Activated CD4-positive, alpha-beta memory T cell treated with anti-CD3 and anti-CD28 coated beads, Interleukin-2, amount 10 ng/mL, durations not matched to agents 7 days and 5 days (primary cell): ENCODE measurements around the gene KCNJ12. TPM values are rescaled to one million over a fixed set of nuclear protein-coding genes. Genes with fewer than 3 reads are reported as not detected.
"Not testable (repeated sequence)": the region's sequence is repeated elsewhere in the genome, so short reads cannot be mapped to it uniquely, and the experiment has no call there.

Experiments
- CTCF ChIA-PET: fragments of 350-600 bp; sonication (Branson Sonifier 250); formaldehyde crosslinking; loops from one replicate; lab custom pipeline; 2021; ENCODE audit warnings: antibody characterized with exemption, inconsistent platforms; lab: Charles Lee
- POLR2A ChIA-PET: fragments of 350-600 bp; sonication (Branson Sonifier 250); formaldehyde crosslinking; loops from one replicate; lab custom pipeline; 2021; ENCODE audit warnings: antibody characterized with exemption; lab: Charles Lee
- DNase-seq: peaks from one replicate; pipeline ENCODE4 v3.0.0-alpha.2; 2020
- H3K27ac Mint-ChIP-seq: one replicate; pipeline ENCODE4 v1.8.0; 2021; ENCODE audit warnings: mild to moderate bottlenecking, mixed read lengths
- H3K27me3 Mint-ChIP-seq: one replicate; pipeline ENCODE4 v1.8.0; 2021; ENCODE audit warnings: mixed read lengths
- H3K36me3 Mint-ChIP-seq: one replicate; pipeline ENCODE4 v1.8.0; 2021; ENCODE audit warnings: low read depth, mixed read lengths
- H3K4me1 Mint-ChIP-seq: one replicate; pipeline ENCODE4 v1.8.0; 2021; ENCODE audit warnings: mixed read lengths
- H3K4me3 Mint-ChIP-seq: one replicate; pipeline ENCODE4 v1.8.0; 2021; ENCODE audit warnings: mild to moderate bottlenecking, mixed read lengths
- H3K9me3 Mint-ChIP-seq: one replicate; pipeline ENCODE4 v1.8.0; 2021; ENCODE audit warnings: mixed read lengths
- total RNA-seq, 2 experiments: library from RNA; stranded (reverse); gene quantifications; one replicate each; pipeline ENCODE4 v1.2.3, GENCODE V29; 2021

Gene KCNJ12
- total RNA-seq, 2 experiments from 2014 or later, result not detected

DNA sequence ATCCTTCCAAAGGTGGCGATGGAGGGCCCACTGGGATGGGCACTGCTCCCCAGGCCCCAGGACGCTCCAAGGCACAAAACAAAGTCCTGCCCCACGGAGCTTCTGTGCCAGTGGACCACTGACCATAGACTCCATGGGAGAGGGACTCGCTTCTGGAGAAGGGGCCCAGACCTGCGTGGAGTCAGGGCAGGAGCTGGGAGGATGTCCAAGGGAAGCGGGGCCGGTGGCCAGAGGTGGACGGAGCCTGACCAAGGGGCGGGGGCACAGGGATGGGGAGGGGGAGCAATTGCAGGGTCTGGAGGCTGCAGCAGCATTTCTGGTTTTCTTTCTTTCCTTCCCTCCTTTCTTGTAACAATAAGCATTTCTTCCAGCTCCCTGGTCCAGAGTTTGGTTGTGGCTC is 14.1 kb downstream of the KCNJ12 start:
- no peak for DNase-seq
- Mint-ChIP-seq H3K27ac (no peak overlapping the region), H3K36me3 (no peaks in the 10 kb centered on the region), H3K4me1 (no peaks in the 10 kb centered on the region), H3K9me3 (no peaks in the 10 kb centered on the region), H3K4me3 (no peak overlapping the region), H3K27me3 (no peaks in the 10 kb centered on the region)
- ChIA-PET CTCF (no interaction called here), POLR2A (no interaction called here)

DNA sequence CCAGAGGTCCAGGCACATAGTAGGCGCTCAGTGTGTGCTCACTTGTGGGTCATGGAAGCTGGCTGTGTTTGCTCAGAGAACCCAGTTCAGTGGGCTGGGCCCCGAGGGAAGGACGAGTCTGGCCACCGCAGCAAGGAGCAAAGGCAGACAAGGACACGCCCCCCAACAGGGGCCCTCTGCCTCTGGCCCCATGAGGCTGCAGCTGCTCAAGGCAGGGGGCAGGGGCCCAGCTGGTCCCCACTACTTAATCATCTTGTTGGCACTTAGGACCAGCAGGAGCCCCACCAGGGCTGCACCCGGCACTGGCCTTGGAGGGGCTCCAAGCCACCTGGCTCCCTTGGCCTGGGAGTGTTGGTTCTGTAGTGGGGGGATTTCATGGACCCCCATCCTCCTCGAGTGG is 16.1 kb downstream of the KCNJ12 start:
- DNase-seq, result no peak
- no peaks in the 10 kb centered on the region for H3K4me1 Mint-ChIP-seq
- no peak overlapping the region for H3K27ac Mint-ChIP-seq
- no peaks in the 10 kb centered on the region for H3K36me3 Mint-ChIP-seq
- H3K4me3 Mint-ChIP-seq, result no peak overlapping the region
- POLR2A ChIA-PET, result interaction anchor here (0.6 kb wide), 1 partner anchor 36 kb away, joined by 3 read pairs; no protein-coding TSS in a partner anchor
- no peaks in the 10 kb centered on the region for H3K27me3 Mint-ChIP-seq
- H3K9me3 Mint-ChIP-seq, result no peaks in the 10 kb centered on the region
- CTCF ChIA-PET, result no interaction called here

DNA sequence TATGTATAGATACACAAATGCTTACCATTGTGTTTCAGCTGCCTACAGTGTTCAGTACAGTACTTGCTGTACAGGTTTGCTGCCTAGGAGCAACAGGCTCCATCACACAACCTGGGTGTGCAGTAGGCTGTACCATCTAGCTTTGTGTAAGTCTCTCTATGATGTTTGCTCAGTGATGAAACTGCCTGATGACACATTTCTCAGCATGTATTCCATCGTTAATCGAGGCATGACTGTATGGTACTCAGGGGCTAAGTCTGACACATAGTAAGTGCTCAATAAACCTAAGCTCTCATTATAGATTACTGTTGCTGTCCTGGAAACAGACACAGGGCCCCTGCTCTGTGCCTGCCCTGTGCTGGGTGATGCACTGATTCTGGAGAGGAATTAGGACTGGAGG is 18.1 kb downstream of the KCNJ12 start:
- Mint-ChIP-seq H3K4me1 (no peaks in the 10 kb centered on the region), H3K4me3 (no peak overlapping the region), H3K27ac (no peak overlapping the region), H3K9me3 (no peaks in the 10 kb centered on the region), H3K36me3 (no peaks in the 10 kb centered on the region), H3K27me3 (no peaks in the 10 kb centered on the region)
- ChIA-PET CTCF (no interaction called here), POLR2A (no interaction called here)
- no peak for DNase-seq

DNA sequence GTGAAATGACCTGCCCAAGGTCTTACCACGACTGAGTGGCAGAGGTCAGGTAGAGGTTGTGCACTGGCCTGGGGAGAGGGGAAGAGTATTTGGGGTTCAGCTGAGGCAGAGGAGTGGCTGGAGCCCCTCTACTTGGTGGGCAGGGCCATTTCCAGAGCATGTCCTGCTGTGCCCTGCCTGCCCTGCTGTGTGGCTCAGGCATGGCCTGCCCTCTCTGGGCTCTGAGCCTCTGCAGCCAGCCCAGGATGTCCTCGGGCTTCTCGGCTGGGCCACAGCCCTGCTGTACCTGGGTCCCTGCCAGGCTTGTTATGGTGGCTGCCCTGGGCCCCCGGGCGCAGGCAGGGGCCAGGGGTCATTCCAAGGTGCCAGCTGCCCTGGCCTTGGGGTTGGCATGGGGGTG is 19.6 kb downstream of the KCNJ12 start:
- no peaks in the 10 kb centered on the region for H3K27me3 Mint-ChIP-seq
- DNase-seq, result no peak
- H3K4me3 Mint-ChIP-seq, result no peak overlapping the region
- H3K27ac Mint-ChIP-seq, result no peak overlapping the region
- no peaks in the 10 kb centered on the region for H3K36me3 Mint-ChIP-seq
- ChIA-PET CTCF (interaction anchor here (0.6 kb wide), 1 partner anchor 148 kb away, joined by 3 read pairs; no protein-coding TSS in a partner anchor), POLR2A (no interaction called here)
- H3K9me3 Mint-ChIP-seq, result no peaks in the 10 kb centered on the region
- no peaks in the 10 kb centered on the region for H3K4me1 Mint-ChIP-seq

DNA sequence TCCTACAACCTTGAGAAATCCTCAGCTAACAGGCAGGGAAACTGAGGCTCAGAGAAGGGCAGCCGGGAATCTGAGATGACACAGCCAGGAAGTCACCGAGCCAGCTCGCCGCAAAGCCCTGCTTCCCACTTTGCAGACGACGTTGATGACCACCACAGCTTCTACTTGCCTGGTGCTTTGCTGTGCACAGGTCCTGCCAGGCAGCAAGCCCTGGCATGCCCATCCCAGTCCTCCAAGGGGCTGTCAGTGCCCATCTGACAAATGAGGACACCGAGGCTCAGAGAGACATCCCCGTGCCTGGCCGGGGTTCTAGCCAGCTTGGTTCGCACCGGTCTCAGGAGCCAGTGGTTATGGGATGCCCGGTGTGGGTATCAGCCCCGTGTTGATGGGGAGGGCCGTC is 20.1 kb downstream of the KCNJ12 start:
- no peak overlapping the region for H3K4me3 Mint-ChIP-seq
- DNase-seq, result no peak
- H3K27me3 Mint-ChIP-seq, result no peaks in the 10 kb centered on the region
- ChIA-PET CTCF (no interaction called here), POLR2A (no interaction called here)
- H3K27ac Mint-ChIP-seq, result no peak overlapping the region
- H3K4me1 Mint-ChIP-seq, result no peaks in the 10 kb centered on the region
- no peaks in the 10 kb centered on the region for H3K9me3 Mint-ChIP-seq
- H3K36me3 Mint-ChIP-seq, result no peaks in the 10 kb centered on the region

DNA sequence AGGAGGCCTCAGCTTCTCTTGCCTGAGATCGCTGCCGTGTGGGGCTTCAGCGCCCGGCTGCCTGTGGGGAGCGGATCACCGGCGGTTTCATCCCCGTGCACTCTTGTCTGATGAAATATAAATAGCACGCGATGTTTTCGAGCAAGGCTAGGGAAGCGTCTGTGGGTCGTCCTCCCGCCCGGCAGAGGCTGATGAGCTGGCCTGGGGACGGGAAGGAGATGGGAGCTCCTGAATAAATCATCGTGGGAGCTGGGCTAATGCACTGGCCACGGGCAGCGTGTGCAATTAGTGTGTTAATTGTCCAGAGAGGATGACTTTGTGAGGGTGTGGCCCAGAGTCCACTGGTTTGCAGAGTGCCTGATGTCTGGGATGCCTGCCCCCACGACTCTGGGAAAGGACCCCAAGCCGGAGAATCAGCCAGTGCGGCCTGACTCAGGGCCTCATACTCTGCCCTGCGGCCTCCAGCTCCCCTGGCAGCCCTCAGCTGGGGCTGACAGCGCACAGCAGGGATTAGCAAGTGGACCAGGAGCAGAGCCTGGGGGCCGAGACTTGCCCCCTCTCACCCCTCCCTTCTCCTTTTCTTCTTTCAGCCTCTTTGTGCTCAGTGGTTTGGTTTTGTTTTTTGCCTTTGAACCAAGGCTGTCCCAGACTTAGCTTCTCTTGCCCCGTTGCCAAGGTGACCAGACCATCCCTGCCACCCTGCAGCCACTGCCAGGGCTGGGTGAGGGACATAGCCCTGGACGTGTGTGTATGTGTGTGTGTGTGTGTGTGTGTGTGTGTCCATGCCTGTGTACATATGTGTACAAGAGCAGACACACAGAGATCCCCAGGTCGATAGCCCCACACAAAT is 21.4 kb downstream of the KCNJ12 start:
- Mint-ChIP-seq H3K4me3 (no peak overlapping the region), H3K4me1 (no peaks in the 10 kb centered on the region), H3K27ac (no peak overlapping the region), H3K27me3 (no peaks in the 10 kb centered on the region), H3K36me3 (no peaks in the 10 kb centered on the region), H3K9me3 (no peaks in the 10 kb centered on the region)
- ChIA-PET CTCF (no interaction called here), POLR2A (no interaction called here)
- no peak for DNase-seq

DNA sequence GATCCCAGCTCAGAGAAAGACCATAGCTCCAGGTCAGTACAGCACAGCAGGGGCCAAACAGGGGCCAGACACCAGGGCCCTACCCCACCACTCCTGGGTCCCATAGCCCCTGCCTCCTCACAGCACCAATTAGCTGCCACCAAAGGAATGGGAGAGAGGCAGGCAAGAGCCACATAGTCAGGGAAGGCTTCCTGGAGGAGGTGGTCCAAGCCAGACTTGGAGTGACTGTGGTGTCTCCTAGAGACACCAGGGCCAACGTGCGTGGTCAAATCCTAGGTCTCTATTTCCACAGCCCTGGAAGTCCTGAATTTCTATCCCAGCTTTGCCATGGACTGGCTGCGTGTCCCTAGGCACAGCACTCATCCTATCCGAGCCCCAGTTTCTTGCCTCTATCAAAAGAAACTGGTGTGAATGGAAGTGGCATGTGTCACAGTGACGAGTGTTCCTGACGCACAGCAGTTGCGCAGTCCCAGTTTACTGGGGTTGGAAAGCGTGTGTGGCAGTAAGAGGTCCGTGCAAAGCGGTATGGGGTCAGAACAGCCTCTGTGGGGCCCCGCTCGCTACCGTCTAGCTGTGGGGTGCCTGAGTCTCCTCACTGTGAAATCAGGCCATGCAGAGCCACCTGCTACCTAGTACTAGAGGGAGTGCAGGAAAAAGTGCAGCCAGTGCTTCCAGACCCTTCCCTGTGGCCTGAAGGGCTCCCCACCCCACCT is 23.5 kb downstream of the KCNJ12 start:
- ChIA-PET POLR2A (no interaction called here), CTCF (no interaction called here)
- no peak overlapping the region for H3K27ac Mint-ChIP-seq

DNA sequence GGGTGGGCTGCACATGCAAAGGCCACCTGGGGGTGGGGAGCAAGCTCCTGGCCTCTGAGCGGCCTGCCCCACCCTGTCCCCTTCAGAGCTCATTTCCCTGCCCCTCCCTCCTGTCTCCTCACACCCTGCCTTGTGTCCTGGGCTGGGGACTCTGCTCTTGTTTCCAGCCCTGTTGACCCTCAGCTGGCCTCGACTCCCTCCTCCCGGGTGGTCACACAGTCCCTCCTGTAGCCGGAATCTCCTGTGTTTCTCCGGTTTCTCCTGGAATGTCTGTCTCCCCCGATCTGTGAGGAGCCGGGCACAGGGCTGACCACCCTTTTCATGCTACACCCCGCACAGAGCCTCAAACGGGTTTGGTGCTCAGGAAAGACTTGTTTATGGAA is 24.0 kb downstream of the KCNJ12 start:
- H3K27me3 Mint-ChIP-seq, H3K4me3 Mint-ChIP-seq, H3K9me3 Mint-ChIP-seq, H3K36me3 Mint-ChIP-seq, H3K27ac Mint-ChIP-seq, POLR2A ChIA-PET, CTCF ChIA-PET, DNase-seq, H3K4me1 Mint-ChIP-seq: not testable (repeated sequence)

More for the DNA sequence above, 23.5 kb downstream of the KCNJ12 start:
- Mint-ChIP-seq H3K27me3 (no peaks in the 10 kb centered on the region), H3K4me3 (no peak overlapping the region), H3K9me3 (no peaks in the 10 kb centered on the region), H3K4me1 (no peaks in the 10 kb centered on the region), H3K36me3 (no peaks in the 10 kb centered on the region)
- DNase-seq, result no peak

DNA sequence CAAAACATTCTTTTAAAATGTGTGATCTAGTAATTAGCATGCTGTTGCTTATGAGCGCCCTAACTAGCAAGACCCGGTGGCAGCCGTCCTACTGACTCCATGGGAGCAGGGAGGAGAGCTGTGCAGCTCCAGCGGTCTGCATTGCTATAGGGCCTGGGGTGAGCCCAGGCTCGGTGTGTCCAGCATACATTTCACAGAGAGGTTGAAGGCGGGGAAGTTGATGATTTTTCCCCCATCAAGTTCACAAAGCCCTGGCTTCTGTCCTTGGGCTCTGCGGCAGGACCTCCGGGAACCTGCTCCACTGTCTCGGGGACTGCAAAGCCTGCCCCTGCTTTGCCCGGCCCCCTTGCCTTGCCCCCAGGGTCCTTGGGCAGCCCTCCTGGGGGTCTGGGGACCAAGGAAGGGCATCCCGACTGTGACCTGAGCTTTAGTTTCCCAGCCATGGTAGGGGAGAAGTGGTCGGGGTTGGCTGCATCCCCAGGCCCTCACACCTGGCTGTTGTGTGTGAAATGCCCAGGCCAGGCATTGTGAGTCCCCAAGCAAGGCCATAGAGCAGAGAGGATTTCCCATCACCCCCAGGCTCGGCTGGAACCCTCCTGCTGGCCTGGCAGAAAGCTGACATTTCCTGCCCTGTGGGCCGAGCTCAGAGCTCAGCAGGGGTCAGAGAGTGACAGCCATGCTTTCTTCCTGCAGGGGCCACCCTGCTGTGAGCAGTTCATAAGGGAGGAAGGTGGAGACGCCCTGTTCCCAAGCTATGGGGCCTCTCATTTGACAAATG is 24.8 kb downstream of the KCNJ12 start:
- Mint-ChIP-seq H3K4me3 (no peak overlapping the region), H3K27me3 (no peaks in the 10 kb centered on the region), H3K27ac (no peak overlapping the region), H3K4me1 (no peaks in the 10 kb centered on the region), H3K9me3 (no peaks in the 10 kb centered on the region), H3K36me3 (no peaks in the 10 kb centered on the region)
- ChIA-PET CTCF (no interaction called here), POLR2A (no interaction called here)
- DNase-seq, result no peak

DNA sequence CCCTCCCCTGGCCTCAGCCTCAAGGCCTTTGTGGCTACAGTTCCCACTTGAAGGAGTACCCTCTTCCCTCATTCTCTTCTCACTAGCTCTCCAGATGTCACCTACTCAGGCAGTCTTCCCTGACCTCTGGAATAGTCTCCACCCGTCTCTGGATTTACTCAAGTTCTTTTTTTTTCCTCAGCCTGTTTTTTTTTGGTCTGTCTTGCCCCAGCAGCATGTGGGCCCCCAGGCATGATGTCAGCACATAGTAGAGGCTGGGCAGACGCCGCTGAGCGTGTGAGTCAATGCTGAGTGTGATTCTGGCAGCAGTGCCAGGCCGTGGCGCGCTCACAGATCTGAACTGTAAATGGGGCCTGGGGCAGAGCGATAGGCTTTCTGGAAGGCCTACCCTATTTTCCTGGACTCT is 26.0 kb downstream of the KCNJ12 start:
- H3K27ac Mint-ChIP-seq, H3K36me3 Mint-ChIP-seq, CTCF ChIA-PET, H3K27me3 Mint-ChIP-seq, DNase-seq, H3K4me1 Mint-ChIP-seq, H3K9me3 Mint-ChIP-seq, POLR2A ChIA-PET, H3K4me3 Mint-ChIP-seq: not testable (repeated sequence)

DNA sequence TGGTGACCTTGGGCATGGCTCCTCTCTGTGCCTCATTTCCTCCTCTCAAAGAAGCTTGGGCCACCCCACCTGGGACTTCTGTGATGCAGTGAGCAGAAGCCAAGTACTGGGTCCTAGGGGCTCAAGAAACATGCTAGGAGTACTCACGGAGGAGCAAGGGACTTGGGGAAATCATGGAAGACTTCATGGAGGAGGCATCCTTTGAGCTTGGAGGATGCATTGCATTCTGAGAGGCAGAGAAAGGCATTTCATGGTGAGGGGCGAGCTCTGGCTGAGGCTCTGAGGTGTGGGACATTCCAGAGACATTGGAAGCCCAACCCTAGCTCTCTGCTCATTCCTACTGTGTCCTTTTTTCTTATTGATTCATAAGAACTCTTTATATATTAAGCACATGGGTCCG is 26.8 kb downstream of the KCNJ12 start:
- CTCF ChIA-PET, H3K4me1 Mint-ChIP-seq, H3K4me3 Mint-ChIP-seq, H3K36me3 Mint-ChIP-seq, DNase-seq, POLR2A ChIA-PET, H3K27me3 Mint-ChIP-seq, H3K9me3 Mint-ChIP-seq, H3K27ac Mint-ChIP-seq: not testable (repeated sequence)

DNA sequence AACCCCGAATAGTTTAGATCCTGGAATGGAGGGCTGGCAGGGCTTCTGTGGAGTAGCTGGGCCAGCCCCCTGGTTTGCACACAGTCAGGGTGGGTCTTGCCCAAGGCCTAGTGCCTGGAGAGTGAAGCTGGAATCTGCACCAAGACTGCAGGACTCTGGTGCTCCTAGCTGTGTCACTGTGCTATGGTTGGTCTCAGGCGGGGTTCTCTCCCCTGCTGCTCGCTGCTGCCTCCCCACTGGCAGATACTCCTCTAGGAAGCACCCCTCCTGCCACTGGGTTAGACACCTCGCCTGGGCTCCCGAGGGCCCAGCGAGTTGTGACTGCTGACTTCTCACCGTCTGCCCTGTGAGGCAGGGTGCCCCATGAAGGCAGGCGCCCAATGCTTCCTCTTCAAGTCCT is 27.9 kb downstream of the KCNJ12 start:
- H3K4me1 Mint-ChIP-seq, H3K9me3 Mint-ChIP-seq, DNase-seq, H3K27ac Mint-ChIP-seq, H3K36me3 Mint-ChIP-seq, POLR2A ChIA-PET, CTCF ChIA-PET, H3K4me3 Mint-ChIP-seq, H3K27me3 Mint-ChIP-seq: not testable (repeated sequence)

DNA sequence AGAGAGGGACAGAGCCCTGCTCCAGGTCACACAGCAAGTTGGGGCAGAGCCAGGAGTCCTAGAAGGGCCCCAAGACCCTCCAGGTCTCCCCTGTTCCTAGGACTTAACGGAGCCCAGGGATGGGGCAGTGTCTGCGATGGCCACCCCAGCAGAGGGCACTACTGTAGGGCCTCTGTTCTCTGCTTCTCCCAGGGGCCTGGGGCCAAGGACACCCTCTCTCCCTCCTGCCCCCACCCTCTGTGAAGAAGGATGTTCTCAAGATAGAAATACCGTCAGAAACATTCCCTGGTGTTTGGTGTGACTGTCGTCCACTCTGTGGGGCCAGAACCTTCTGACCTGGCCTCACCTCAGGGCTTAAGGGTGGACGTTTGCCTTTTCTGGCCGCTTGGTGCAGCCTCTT is 28.4 kb downstream of the KCNJ12 start:
- H3K27ac Mint-ChIP-seq, H3K36me3 Mint-ChIP-seq, H3K27me3 Mint-ChIP-seq, POLR2A ChIA-PET, H3K4me1 Mint-ChIP-seq, H3K4me3 Mint-ChIP-seq, DNase-seq, CTCF ChIA-PET, H3K9me3 Mint-ChIP-seq: not testable (repeated sequence)
